Measurements from ENCODE around the gene ISG20. TPM values are rescaled to one million over a fixed set of nuclear protein-coding genes. Genes with fewer than 3 reads are reported as not detected.

The ISG20 gene
- total and polyA plus RNA-seq, 4 donors: 6.8 to 36.5 (median 14.3) TPM

GRCh38 chr15:88693191-88693590 is 54.4 kb downstream of the ISG20 start (continued):
- TF ChIP-seq REST (IDR thresholded peaks at IDR 0.05) (no peak), HNF4G (IDR thresholded peaks at IDR 0.05) (no peak), SP1 (IDR thresholded peaks at IDR 0.05) (no peak)

GRCh38 chr15:88695101-88695500 is 56.3 kb downstream of the ISG20 start:
- no peaks in the 10 kb centered on the region for H3K9me3 ChIP-seq (ENCODE audit: control insufficient read depth in 4 of 4, low read length in 3 of 4)
- peaks cover 0 to 15% (median 0%) of the 10 kb centered on the region in 4 donors for H3K27me3 ChIP-seq (ENCODE audit: control insufficient read depth in 4 of 4, insufficient read depth in 4 of 4, low read length in 3 of 4)
- H3K36me3 ChIP-seq (ENCODE audit: control insufficient read depth in 4 of 4, insufficient read depth in 3 of 4, low read depth in 1 of 4, low read length in 3 of 4): no peaks in the 10 kb centered on the region
- no peak overlapping the region for H3K9ac ChIP-seq (ENCODE audit: low read depth in 1 of 2, low read length in 2 of 2)
- TF ChIP-seq JUND (IDR thresholded peaks at IDR 0.05) (no peak), RXRA (IDR thresholded peaks at IDR 0.05) (no peak), REST (IDR thresholded peaks at IDR 0.05) (no peak), CTCF (IDR thresholded peaks at IDR 0.05; ENCODE audit: low read depth, low read length, missing input control) (no peak), HNF4G (IDR thresholded peaks at IDR 0.05) (no peak), EGR1 (IDR thresholded peaks at IDR 0.05; ENCODE audit: low read depth in 2 of 2) (no peak), YY1 (IDR thresholded peaks at IDR 0.05) (no peak), ATF3 (IDR thresholded peaks at IDR 0.05) (no peak)
- no peak overlapping the region for H3K27ac ChIP-seq (ENCODE audit: low read depth in 1 of 2, low read length in 2 of 2)
- H3K4me1 ChIP-seq (ENCODE audit: control insufficient read depth in 4 of 4, insufficient read depth in 4 of 4, low read length in 3 of 4): no peaks in the 10 kb centered on the region
- WGBS: 88% methylated on average over 8 of the region's 8 CpGs
- H3K4me3 ChIP-seq (ENCODE audit: low read depth in 1 of 3, low read length in 3 of 3): no peak overlapping the region
- no peak for DNase-seq (ENCODE audit: low spot score)

GRCh38 chr15:88695691-88696251 is 57.0 kb downstream of the ISG20 start:
- H3K27me3 ChIP-seq (ENCODE audit: control insufficient read depth in 4 of 4, insufficient read depth in 4 of 4, low read length in 3 of 4): peaks cover 0 to 13% (median 0%) of the 10 kb centered on the region in 4 donors
- no peak overlapping the region for H3K4me3 ChIP-seq (ENCODE audit: low read depth in 1 of 3, low read length in 3 of 3)
- H3K9me3 ChIP-seq (ENCODE audit: control insufficient read depth in 4 of 4, low read length in 3 of 4): no peaks in the 10 kb centered on the region
- H3K27ac ChIP-seq (ENCODE audit: low read depth in 1 of 2, low read length in 2 of 2): no peak overlapping the region
- TF ChIP-seq ATF3 (IDR thresholded peaks at IDR 0.05) (no peak), RXRA (IDR thresholded peaks at IDR 0.05) (no peak), YY1 (IDR thresholded peaks at IDR 0.05) (no peak), FOXA2 (IDR thresholded peaks at IDR 0.05) (no peak), ZBTB33 (IDR thresholded peaks at IDR 0.05) (no peak), RAD21 (IDR thresholded peaks at IDR 0.05) (no peak), EGR1 (IDR thresholded peaks at IDR 0.05; ENCODE audit: low read depth in 2 of 2) (no peak), JUND (IDR thresholded peaks at IDR 0.05) (no peak), GABPA (IDR thresholded peaks at IDR 0.05 in 1 of 2, conservative IDR thresholded peaks at IDR 0.05 in 1 of 2) (no peak), TAF1 (conservative IDR thresholded peaks at IDR 0.05) (no peak)
- no peaks in the 10 kb centered on the region for H3K36me3 ChIP-seq (ENCODE audit: control insufficient read depth in 4 of 4, insufficient read depth in 3 of 4, low read depth in 1 of 4, low read length in 3 of 4)
- H3K9ac ChIP-seq (ENCODE audit: low read depth in 1 of 2, low read length in 2 of 2): no peak overlapping the region
- DNase-seq (ENCODE audit: low spot score): no peak
- 74% methylated on average over 20 of the region's 20 CpGs for WGBS
- H3K4me1 ChIP-seq (ENCODE audit: control insufficient read depth in 4 of 4, insufficient read depth in 4 of 4, low read length in 3 of 4): no peaks in the 10 kb centered on the region
